ENCODE results near the gene GRIFIN. TPM values are rescaled to one million over a fixed set of nuclear protein-coding genes. Genes with fewer than 3 reads are reported as not detected.
"Not testable (repeated sequence)": the region's sequence is repeated elsewhere in the genome, so short reads cannot be mapped to it uniquely, and the experiment has no call there.

The GRIFIN gene
- total RNA-seq, 1 donor from 2014 or later: not detected

- ATAC-seq (ENCODE audit: poor library complexity): no peak
- DNase-seq: no peak
- intact Hi-C loops (cut with DNase I): no loop called here
Measured at GRCh38 chr7:2470204-2471021, 5.8 kb downstream of the GRIFIN start.

GRCh38 chr7:2469460-2470203 is 6.6 kb downstream of the GRIFIN start:
- intact Hi-C loops (cut with DNase I); ATAC-seq (ENCODE audit: poor library complexity); DNase-seq: not testable (repeated sequence)

- ATAC-seq (ENCODE audit: poor library complexity): no peak
- no peak for DNase-seq
- intact Hi-C loops (cut with DNase I): no loop called here
Measured at GRCh38 chr7:2468227-2468626, 8.0 kb downstream of the GRIFIN start.

- ATAC-seq (ENCODE audit: poor library complexity) (no peak), DNase-seq (no peak)
- intact Hi-C loops (cut with DNase I): no loop called here
Measured at GRCh38 chr7:2466675-2467074, 9.5 kb downstream of the GRIFIN start.

DNA sequence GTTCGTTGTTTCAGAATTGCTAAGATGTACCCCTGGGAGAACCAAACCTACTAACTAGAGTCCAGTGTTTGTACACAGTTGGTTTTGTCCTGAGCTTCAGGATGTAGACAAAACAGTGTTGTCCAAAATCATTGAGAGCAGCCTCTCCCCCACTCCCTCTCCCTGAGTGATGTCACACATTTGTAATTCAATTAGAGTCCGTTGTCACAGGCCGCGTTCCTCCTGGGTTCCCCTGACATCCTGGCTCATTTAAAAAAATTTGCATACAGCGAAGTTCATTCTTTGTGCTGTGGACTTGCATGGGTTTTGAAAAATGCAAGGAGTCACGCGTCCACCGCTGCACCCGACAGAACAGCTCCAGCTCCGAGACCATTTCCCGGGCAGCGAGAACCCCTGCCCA is 10.3 kb downstream of the GRIFIN start:
- DNase-seq (no peak), ATAC-seq (ENCODE audit: poor library complexity) (no peak)
- intact Hi-C loops (cut with DNase I): no loop called here

GRCh38 chr7:2462731-2463130 is 13.5 kb downstream of the GRIFIN start:
- intact Hi-C loops (cut with DNase I): no loop called here
- ATAC-seq (ENCODE audit: poor library complexity) (no peak), DNase-seq (no peak)

DNA sequence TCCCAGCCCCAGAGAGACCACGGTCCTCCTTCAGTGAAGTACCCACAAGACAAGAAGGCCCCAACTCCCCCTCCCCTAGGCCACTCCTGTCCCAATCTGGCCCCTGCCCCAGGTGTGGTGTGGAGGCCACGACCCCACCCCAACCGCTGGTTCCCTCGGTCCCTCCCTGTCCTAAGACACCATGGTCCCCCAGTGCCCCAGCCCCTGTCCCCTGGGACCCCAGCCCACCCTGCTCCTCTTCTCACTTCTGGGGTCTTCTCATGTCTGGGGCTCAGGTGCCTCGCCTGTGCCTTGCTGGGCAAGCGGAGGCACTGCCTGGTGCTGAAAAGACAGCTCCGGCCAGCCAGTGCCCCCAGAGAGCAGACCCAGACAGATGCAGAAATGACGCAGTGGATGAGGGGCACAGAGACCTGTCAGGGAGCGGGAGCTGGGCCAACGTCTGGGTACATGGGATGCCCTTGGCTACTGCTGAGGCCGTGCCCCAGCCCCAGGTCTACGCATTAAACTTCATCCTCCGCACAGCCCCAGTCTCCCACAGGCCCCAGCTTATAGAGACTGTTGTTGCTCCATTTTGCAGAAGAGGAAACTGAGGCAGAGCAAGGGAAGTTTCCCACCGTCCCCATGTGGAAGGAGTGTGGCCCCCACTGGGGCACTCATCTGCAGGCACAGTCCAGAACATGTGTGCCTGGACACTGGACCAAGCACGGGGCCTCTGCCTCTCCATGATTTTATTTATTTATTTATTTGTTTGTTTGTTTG is 14.8 kb downstream of the GRIFIN start:
- DNase-seq (no peak), ATAC-seq (ENCODE audit: poor library complexity) (no peak)
- intact Hi-C loops (cut with DNase I): no loop called here

- intact Hi-C loops (cut with DNase I): no loop called here
- ATAC-seq (ENCODE audit: poor library complexity): no peak
- DNase-seq: no peak
Measured at GRCh38 chr7:2460641-2461040, 15.6 kb downstream of the GRIFIN start.

DNA sequence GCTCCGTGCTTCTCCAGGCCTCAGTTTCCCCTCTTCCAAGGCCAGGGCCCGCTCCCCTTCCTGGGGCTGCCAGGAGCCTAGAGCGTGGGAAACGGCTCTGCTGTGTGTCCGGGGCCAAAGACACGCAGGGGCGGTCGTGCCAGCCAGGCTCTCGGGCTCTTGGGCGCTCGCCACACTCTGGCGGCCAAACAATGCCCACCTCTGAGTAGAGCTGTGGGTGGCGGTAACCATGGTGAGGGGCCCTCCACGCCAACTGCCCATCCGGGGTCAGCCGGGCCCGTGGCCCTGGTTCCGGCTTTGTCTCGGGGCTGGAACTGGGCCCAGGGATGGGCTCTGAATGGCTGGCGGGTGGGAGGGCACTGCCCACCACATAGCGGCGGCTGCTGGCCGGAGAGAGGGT is 16.0 kb downstream of the GRIFIN start:
- no peak for DNase-seq
- no peak for ATAC-seq (ENCODE audit: poor library complexity)
- intact Hi-C loops (cut with DNase I): no loop called here

GRCh38 chr7:2459674-2460073 is 16.5 kb downstream of the GRIFIN start:
- intact Hi-C loops (cut with DNase I): loop anchor here (10.0 kb wide), 1 partner anchor 225 kb away; the partner anchor contains the start of gene AMZ1
- DNase-seq (no peak), ATAC-seq (ENCODE audit: poor library complexity) (no peak)

- not testable (repeated sequence) for DNase-seq; ATAC-seq (ENCODE audit: poor library complexity)
- intact Hi-C loops (cut with DNase I): loop anchor here (10.0 kb wide), 1 partner anchor 231 kb away; the partner anchor contains the start of gene AMZ1
Measured at GRCh38 chr7:2453849-2454248, 22.3 kb downstream of the GRIFIN start.

GRCh38 chr7:2452643-2453270 is 23.4 kb downstream of the GRIFIN start:
- ATAC-seq (ENCODE audit: poor library complexity) (no peak), DNase-seq (no peak)
- intact Hi-C loops (cut with DNase I): loop anchor here (10.0 kb wide), 1 partner anchor 232 kb away; the partner anchor contains the start of gene AMZ1

GRCh38 chr7:2452074-2452507 is 24.1 kb downstream of the GRIFIN start:
- intact Hi-C loops (cut with DNase I): loop anchor here (10.0 kb wide), 1 partner anchor 233 kb away; the partner anchor contains the start of gene AMZ1

GRCh38 chr7:2451171-2452073 is 24.8 kb downstream of the GRIFIN start:
- DNase-seq: peak; percentile 92
- intact Hi-C loops (cut with DNase I): loop anchor here (10.0 kb wide), 1 partner anchor 233 kb away; the partner anchor contains the start of gene AMZ1
- ATAC-seq (ENCODE audit: poor library complexity): peak; percentile 98

More at GRCh38 chr7:2452074-2452507, 24.1 kb downstream of the GRIFIN start:
- DNase-seq (no peak), ATAC-seq (ENCODE audit: poor library complexity) (peak; percentile 44)

DNA sequence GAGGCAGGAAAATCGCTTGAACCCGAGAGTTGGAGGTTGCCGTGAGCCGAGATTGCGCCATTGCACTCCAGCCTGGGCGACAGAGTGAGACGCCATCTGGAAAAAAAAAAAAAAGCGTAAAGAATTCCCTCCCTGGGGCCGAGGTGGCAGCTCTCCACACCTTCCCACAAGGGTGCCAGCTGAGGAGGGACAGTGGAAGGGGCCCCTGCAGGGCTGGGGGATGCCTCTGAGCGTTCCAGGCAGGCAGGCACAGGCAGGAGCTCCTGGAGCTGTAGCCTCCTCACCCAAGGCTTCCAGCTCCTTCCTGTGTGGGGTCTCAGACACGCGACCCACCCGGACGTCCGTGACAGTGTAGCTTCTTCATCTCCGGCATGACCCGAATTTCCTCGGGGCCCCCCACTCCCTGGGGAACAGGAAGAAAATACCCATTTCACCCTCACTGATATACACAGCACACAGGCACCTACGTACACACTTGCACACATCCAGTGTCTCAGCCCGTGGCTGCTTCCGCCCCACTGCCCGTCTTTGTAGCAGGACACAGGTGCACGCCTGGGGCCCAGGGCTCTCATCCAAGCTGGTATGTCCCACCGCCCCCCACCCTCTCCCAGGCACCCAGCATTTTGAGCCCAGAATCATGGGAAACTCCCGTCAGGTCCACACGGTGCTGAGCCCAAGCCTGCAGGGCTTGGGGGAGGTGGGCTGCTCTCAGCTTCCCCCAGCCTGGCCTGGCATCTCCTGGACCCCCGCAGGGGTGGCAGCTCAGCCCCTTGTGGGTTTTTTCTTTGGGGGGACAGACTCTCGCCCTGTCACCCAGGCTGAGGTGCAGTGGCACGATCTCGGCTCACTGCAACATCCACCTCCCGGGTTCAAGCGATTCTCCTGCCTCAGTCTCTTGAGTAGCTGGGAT is 25.7 kb downstream of the GRIFIN start:
- DNase-seq (no peak), ATAC-seq (ENCODE audit: poor library complexity) (no peak)
- intact Hi-C loops (cut with DNase I): loop anchor here (10.0 kb wide), 1 partner anchor 234 kb away; the partner anchor contains the start of gene AMZ1

- DNase-seq (no peak), ATAC-seq (ENCODE audit: poor library complexity) (no peak)
- intact Hi-C loops (cut with DNase I): no loop called here
Measured at GRCh38 chr7:2446676-2447075, 29.5 kb downstream of the GRIFIN start.

All from Right ventricle myocardium superior (tissue), 1 donor.